Karpas-422 (cell line): ENCODE results near the gene COL16A1. TPM values are rescaled to one million over a fixed set of nuclear protein-coding genes. Genes with fewer than 3 reads are reported as not detected.

Experiments
- DNase-seq: peaks from one replicate; pipeline ENCODE4 v3.0.0-alpha.2; 2015
- H2AFZ ChIP-seq: fragments of 200-600 bp; sonication (generic); 2 replicates; pipeline ENCODE4 v1.6.1; 2014; ENCODE audit warnings: antibody characterized with exemption, low read length, mixed read lengths
- H3K27ac ChIP-seq: fragments of 200-600 bp; sonication (generic); 2 replicates; pipeline ENCODE4 v1.5.1; 2014; ENCODE audit warnings: mild to moderate bottlenecking, low read length, moderate library complexity
- H3K27me3 ChIP-seq: fragments of 200-600 bp; sonication (generic); 2 replicates; pipeline ENCODE4 v1.6.1; 2014; ENCODE audit warnings: low read length, mixed read lengths
- H3K36me3 ChIP-seq: fragments of 200-600 bp; sonication (generic); 2 replicates; pipeline ENCODE4 v1.6.1; 2014; ENCODE audit warnings: low read length, mixed read lengths; ENCODE audit not compliant: insufficient read depth
- H3K4me1 ChIP-seq: fragments of 200-600 bp; sonication (generic); 2 replicates; pipeline ENCODE4 v1.6.1; 2014; ENCODE audit warnings: mild to moderate bottlenecking, low read length, mixed read lengths
- H3K4me2 ChIP-seq: fragments of 200-600 bp; sonication (generic); 2 replicates; pipeline ENCODE4 v1.6.1; 2014; ENCODE audit warnings: low read length, low read depth, mild to moderate bottlenecking; ENCODE audit not compliant: poor library complexity, severe bottlenecking
- H3K4me3 ChIP-seq: fragments of 200-600 bp; sonication (generic); 2 replicates; pipeline ENCODE4 v1.5.1; 2014; ENCODE audit warnings: mild to moderate bottlenecking, antibody characterized with exemption, low read length, mixed read lengths
- H3K79me2 ChIP-seq: fragments of 200-600 bp; sonication (generic); 2 replicates; pipeline ENCODE4 v1.6.1; 2014; ENCODE audit warnings: mild to moderate bottlenecking, low read length, mixed read lengths
- H3K9ac ChIP-seq: fragments of 200-600 bp; sonication (generic); 2 replicates; pipeline ENCODE4 v1.6.0; 2014; ENCODE audit warnings: low read length
- H3K9me2 ChIP-seq: fragments of 200-600 bp; sonication (generic), shearing (Covaris generic); replicated peaks from 2 replicates; pipeline ENCODE4 v1.6.0; 2014; ENCODE audit warnings: mild to moderate bottlenecking, low read length, moderate library complexity; ENCODE audit not compliant: insufficient read depth
- H3K9me3 ChIP-seq: fragments of 300-700, 200-600 bp; sonication (generic); 2 replicates; pipeline ENCODE4 v1.6.1; 2014; ENCODE audit warnings: low read length, mixed read lengths
- H4K20me1 ChIP-seq: fragments of 200-600 bp; sonication (generic); 2 replicates; pipeline ENCODE4 v1.6.1; 2014; ENCODE audit warnings: mild to moderate bottlenecking, antibody characterized with exemption, low read length, low read depth; ENCODE audit not compliant: insufficient read depth
- total RNA-seq: library from RNA; depleted of rRNA; stranded (reverse); fragments of >200 nt; shearing (Covaris generic); gene quantifications from 2 replicates; pipeline ENCODE4 v1.2.3, GENCODE V29; 2014; ENCODE audit warnings: low replicate concordance

The COL16A1 gene
- total RNA-seq, 1 experiment from 2014 or later: not detected

- peak; percentile 45 for DNase-seq
- Histone ChIP-seq H3K9me2 (no peaks in the 10 kb centered on the region), H3K4me2 (no peak overlapping the region), H3K27me3 (no peaks in the 10 kb centered on the region), H3K36me3 (no peaks in the 10 kb centered on the region), H3K9me3 (no peaks in the 10 kb centered on the region), H3K4me3 (no peak overlapping the region), H3K4me1 (peaks cover 25% of the 10 kb centered on the region), H3K27ac (no peak overlapping the region), H2AFZ (no peak overlapping the region), H3K79me2 (peaks cover 90% of the 10 kb centered on the region), H3K9ac (no peak overlapping the region), H4K20me1 (no peaks in the 10 kb centered on the region)
These were observed 63.6 kb downstream of the COL16A1 start for GRCh38 chr1:31640179-31640578.

- Histone ChIP-seq H3K4me1 (peaks cover 25% of the 10 kb centered on the region), H3K9me2 (no peaks in the 10 kb centered on the region), H3K36me3 (no peaks in the 10 kb centered on the region), H3K4me3 (no peak overlapping the region), H3K9me3 (no peaks in the 10 kb centered on the region), H3K4me2 (no peak overlapping the region), H2AFZ (no peak overlapping the region), H3K9ac (no peak overlapping the region), H4K20me1 (no peaks in the 10 kb centered on the region), H3K79me2 (peaks cover 96% of the 10 kb centered on the region), H3K27me3 (no peaks in the 10 kb centered on the region), H3K27ac (no peak overlapping the region)
- no peak for DNase-seq
These were observed 64.3 kb downstream of the COL16A1 start for GRCh38 chr1:31639543-31639942.

GRCh38 chr1:31637915-31638673, 65.7 kb downstream of the COL16A1 start:
- no peak overlapping the region for H3K4me2 ChIP-seq
- no peak overlapping the region for H3K9ac ChIP-seq
- H3K9me3 ChIP-seq: no peaks in the 10 kb centered on the region
- peaks cover 88% of the 10 kb centered on the region for H3K79me2 ChIP-seq
- H3K9me2 ChIP-seq: no peaks in the 10 kb centered on the region
- no peak overlapping the region for H3K4me3 ChIP-seq
- peaks cover 17% of the 10 kb centered on the region for H3K4me1 ChIP-seq
- H3K36me3 ChIP-seq: no peaks in the 10 kb centered on the region
- no peak for DNase-seq
- H3K27ac ChIP-seq: no peak overlapping the region
- no peaks in the 10 kb centered on the region for H3K27me3 ChIP-seq
- H2AFZ ChIP-seq: no peak overlapping the region
- no peaks in the 10 kb centered on the region for H4K20me1 ChIP-seq

GRCh38 chr1:31633117-31633516, 70.7 kb downstream of the COL16A1 start:
- H3K36me3 ChIP-seq: no peaks in the 10 kb centered on the region
- H3K9me3 ChIP-seq: no peaks in the 10 kb centered on the region
- no peak overlapping the region for H3K27ac ChIP-seq
- H2AFZ ChIP-seq: no peak overlapping the region
- peak; percentile 71 for DNase-seq
- H4K20me1 ChIP-seq: no peaks in the 10 kb centered on the region
- H3K4me1 ChIP-seq: no peaks in the 10 kb centered on the region
- H3K79me2 ChIP-seq: peaks cover 41% of the 10 kb centered on the region
- H3K4me2 ChIP-seq: no peak overlapping the region
- H3K27me3 ChIP-seq: no peaks in the 10 kb centered on the region
- H3K9ac ChIP-seq: no peak overlapping the region
- H3K4me3 ChIP-seq: no peak overlapping the region
- no peaks in the 10 kb centered on the region for H3K9me2 ChIP-seq

GRCh38 chr1:31632649-31633048, 71.2 kb downstream of the COL16A1 start:
- H3K9me3 ChIP-seq: no peaks in the 10 kb centered on the region
- H3K9me2 ChIP-seq: no peaks in the 10 kb centered on the region
- no peak overlapping the region for H3K4me2 ChIP-seq
- no peaks in the 10 kb centered on the region for H4K20me1 ChIP-seq
- DNase-seq: no peak
- no peak overlapping the region for H2AFZ ChIP-seq
- H3K36me3 ChIP-seq: no peaks in the 10 kb centered on the region
- no peaks in the 10 kb centered on the region for H3K27me3 ChIP-seq
- H3K4me3 ChIP-seq: no peak overlapping the region
- H3K4me1 ChIP-seq: no peaks in the 10 kb centered on the region
- H3K79me2 ChIP-seq: peaks cover 36% of the 10 kb centered on the region
- H3K27ac ChIP-seq: no peak overlapping the region
- H3K9ac ChIP-seq: no peak overlapping the region

GRCh38 chr1:31628931-31629556, 74.8 kb downstream of the COL16A1 start:
- no peaks in the 10 kb centered on the region for H4K20me1 ChIP-seq
- no peaks in the 10 kb centered on the region for H3K9me2 ChIP-seq
- H3K36me3 ChIP-seq: no peaks in the 10 kb centered on the region
- no peak overlapping the region for H3K9ac ChIP-seq
- H2AFZ ChIP-seq: no peak overlapping the region
- H3K27me3 ChIP-seq: no peaks in the 10 kb centered on the region
- peaks cover 5% of the 10 kb centered on the region; the same call in 1 of the 2 replicates for H3K79me2 ChIP-seq
- H3K27ac ChIP-seq: no peak overlapping the region
- H3K4me2 ChIP-seq: no peak overlapping the region
- DNase-seq: no peak
- H3K4me3 ChIP-seq: no peak overlapping the region
- H3K4me1 ChIP-seq: no peaks in the 10 kb centered on the region
- no peaks in the 10 kb centered on the region for H3K9me3 ChIP-seq

- Histone ChIP-seq H3K9ac (no peak overlapping the region), H3K4me1 (no peaks in the 10 kb centered on the region)
- DNase-seq: no peak
These were observed 75.8 kb downstream of the COL16A1 start for GRCh38 chr1:31627930-31628559.

GRCh38 chr1:31627301-31627929, 76.4 kb downstream of the COL16A1 start:
- Histone ChIP-seq H3K9me2 (no peaks in the 10 kb centered on the region), H3K79me2 (no peaks in the 10 kb centered on the region), H4K20me1 (no peaks in the 10 kb centered on the region), H2AFZ (no peak overlapping the region), H3K36me3 (no peaks in the 10 kb centered on the region), H3K4me1 (no peaks in the 10 kb centered on the region), H3K4me2 (no peak overlapping the region), H3K27me3 (no peaks in the 10 kb centered on the region), H3K9me3 (no peaks in the 10 kb centered on the region), H3K4me3 (no peak overlapping the region), H3K9ac (no peak overlapping the region), H3K27ac (no peak overlapping the region)
- DNase-seq: no peak

More at GRCh38 chr1:31627930-31628559, 75.8 kb downstream of the COL16A1 start:
- Histone ChIP-seq H3K79me2 (peaks cover under 1% of the 10 kb centered on the region; the same call in 1 of the 2 replicates), H3K27ac (no peak overlapping the region), H3K4me3 (no peak overlapping the region), H3K9me2 (no peaks in the 10 kb centered on the region), H2AFZ (no peak overlapping the region), H3K4me2 (no peak overlapping the region), H3K9me3 (no peaks in the 10 kb centered on the region), H3K27me3 (no peaks in the 10 kb centered on the region), H3K36me3 (no peaks in the 10 kb centered on the region), H4K20me1 (no peaks in the 10 kb centered on the region)
